ENCODE measurements around the gene PGGHG. TPM values are rescaled to one million over a fixed set of nuclear protein-coding genes. Genes with fewer than 3 reads are reported as not detected.
A peak's percentile ranks its signal among the peaks of the same experiment; 100 is the strongest.

The PGGHG gene
- polyA plus RNA-seq, 1 donor (not counting 4 experiments of a cell fraction or from before 2014, with no cell fraction given) = 4.3 TPM

GRCh38 chr11:315051-315481 lies 26.1 kb downstream of the PGGHG start:
- Histone ChIP-seq H4K20me1 (ENCODE audit: control insufficient read depth, extremely low read depth, insufficient read depth, low read length) (no peaks in the 10 kb centered on the region), H3K4me2 (ENCODE audit: control insufficient read depth, extremely low read depth, insufficient read depth, low read depth, low read length) (peak overlapping the region; percentile 85), H3K36me3 (ENCODE audit: control insufficient read depth in 2 of 2, extremely low read depth in 1 of 2, insufficient read depth in 2 of 2, low read length in 2 of 2) (peaks cover 0 to 5% of the 10 kb centered on the region in 2 experiments), H3K4me3 (ENCODE audit: control insufficient read depth in 2 of 3, extremely low read depth in 1 of 3, insufficient read depth in 2 of 3, low read depth in 1 of 3, low read length in 3 of 3) (peak overlapping the region; percentile 50 to 66 (median 57)), H3K4me1 (ENCODE audit: control insufficient read depth, extremely low read depth, insufficient read depth, low read length) (peaks cover 38% of the 10 kb centered on the region), H3K9ac (ENCODE audit: control insufficient read depth, extremely low read depth, insufficient read depth, low read length) (peak overlapping the region; percentile 56), H3K27ac (ENCODE audit: control insufficient read depth, insufficient read depth, low read length) (no peak overlapping the region), H2AFZ (ENCODE audit: control insufficient read depth, low read length) (no peak overlapping the region), H3K79me2 (ENCODE audit: control insufficient read depth, insufficient read depth, low read length) (peaks cover 21% of the 10 kb centered on the region), H3K9me1 (ENCODE audit: control insufficient read depth, extremely low read depth, insufficient read depth, low read length) (no peaks in the 10 kb centered on the region), H3K27me3 (ENCODE audit: control insufficient read depth, extremely low read depth, insufficient read depth, low read length) (peaks cover 30% of the 10 kb centered on the region), H3K9me3 (ENCODE audit: control insufficient read depth, low read depth, low read length) (no peaks in the 10 kb centered on the region)
- no peak for TF ChIP-seq CTCF (optimal IDR thresholded peaks at IDR 0.05 in 1 of 3, IDR thresholded peaks at IDR 0.05 in 1 of 3, conservative IDR thresholded peaks at IDR 0.05 in 1 of 3; ENCODE audit: extremely low read depth in 1 of 3, insufficient read depth in 2 of 3, low read length in 3 of 3)
- TF ChIP-seq EZH2 (IDR thresholded peaks at IDR 0.05; ENCODE audit: low read length) = no peak
- dilution Hi-C loops (cut with MboI; ENCODE audit: extremely low pct_ligation_motif_present, low sequenced_read_pairs) = no loop called here
- FAIRE-seq = no peak
- no peak for DNase-seq (ENCODE audit: low read depth, low spot score)

GRCh38 chr11:315516-315994 lies 26.6 kb downstream of the PGGHG start:
- Histone ChIP-seq H3K9me3 (ENCODE audit: control insufficient read depth, low read depth, low read length) (no peaks in the 10 kb centered on the region), H3K4me2 (ENCODE audit: control insufficient read depth, extremely low read depth, insufficient read depth, low read depth, low read length) (peak overlapping the region; percentile 85), H3K27ac (ENCODE audit: control insufficient read depth, insufficient read depth, low read length) (no peak overlapping the region), H3K79me2 (ENCODE audit: control insufficient read depth, insufficient read depth, low read length) (peaks cover 26% of the 10 kb centered on the region), H4K20me1 (ENCODE audit: control insufficient read depth, extremely low read depth, insufficient read depth, low read length) (no peaks in the 10 kb centered on the region), H3K36me3 (ENCODE audit: control insufficient read depth in 2 of 2, extremely low read depth in 1 of 2, insufficient read depth in 2 of 2, low read length in 2 of 2) (peaks cover 0 to 5% of the 10 kb centered on the region in 2 experiments), H3K9ac (ENCODE audit: control insufficient read depth, extremely low read depth, insufficient read depth, low read length) (peak overlapping the region; percentile 56), H2AFZ (ENCODE audit: control insufficient read depth, low read length) (no peak overlapping the region), H3K9me1 (ENCODE audit: control insufficient read depth, extremely low read depth, insufficient read depth, low read length) (no peaks in the 10 kb centered on the region), H3K4me1 (ENCODE audit: control insufficient read depth, extremely low read depth, insufficient read depth, low read length) (peaks cover 37% of the 10 kb centered on the region), H3K27me3 (ENCODE audit: control insufficient read depth, extremely low read depth, insufficient read depth, low read length) (peaks cover 30% of the 10 kb centered on the region), H3K4me3 (ENCODE audit: control insufficient read depth in 2 of 3, extremely low read depth in 1 of 3, insufficient read depth in 2 of 3, low read depth in 1 of 3, low read length in 3 of 3) (peak overlapping the region; percentile 50 to 66 (median 57))
- dilution Hi-C loops (cut with MboI; ENCODE audit: extremely low pct_ligation_motif_present, low sequenced_read_pairs) = no loop called here
- no peak for TF ChIP-seq EZH2 (IDR thresholded peaks at IDR 0.05; ENCODE audit: low read length)
- TF ChIP-seq CTCF (optimal IDR thresholded peaks at IDR 0.05 in 1 of 3, IDR thresholded peaks at IDR 0.05 in 1 of 3, conservative IDR thresholded peaks at IDR 0.05 in 1 of 3; ENCODE audit: extremely low read depth in 1 of 3, insufficient read depth in 2 of 3, low read length in 3 of 3) = no peak
- no peak for DNase-seq (ENCODE audit: low read depth, low spot score)
- FAIRE-seq = no peak

All from keratinocyte (primary cell).